Activated CD4-positive, alpha-beta T cell treated with anti-CD3 and anti-CD28 coated beads, Interleukin-2, amount 10 ng/mL, durations not matched to agents 24 days and 14 days (primary cell): ENCODE data around the gene CYP4F22. TPM values are rescaled to one million over a fixed set of nuclear protein-coding genes. Genes with fewer than 3 reads are reported as not detected.

Experiments used
- DNase-seq: peaks from one replicate; pipeline ENCODE4 v3.0.0; 2022
- H3K27ac Mint-ChIP-seq: one replicate; pipeline ENCODE4 v1.8.0; 2022; ENCODE audit warnings: mild to moderate bottlenecking, mixed read lengths
- H3K27me3 Mint-ChIP-seq: one replicate; pipeline ENCODE4 v1.8.0; 2022; ENCODE audit warnings: mixed read lengths
- H3K36me3 Mint-ChIP-seq: one replicate; pipeline ENCODE4 v1.8.0; 2022; ENCODE audit warnings: low read depth, mild to moderate bottlenecking, mixed read lengths
- H3K4me1 Mint-ChIP-seq: one replicate; pipeline ENCODE4 v1.8.0; 2021; ENCODE audit warnings: mixed read lengths
- H3K4me3 Mint-ChIP-seq: one replicate; pipeline ENCODE4 v1.8.0; 2022; ENCODE audit warnings: mild to moderate bottlenecking, moderate library complexity, mixed read lengths
- H3K9me3 Mint-ChIP-seq: one replicate; pipeline ENCODE4 v1.8.0; 2021; ENCODE audit warnings: mixed read lengths
- intact Hi-C: fragments of 100-400 bp; cut with micrococcal nuclease; formaldehyde crosslinking; loops from one replicate; pipeline ENCODE4 v1.15.1; 2023
- total RNA-seq: library from RNA; stranded (reverse); gene quantifications from 2 replicates; pipeline ENCODE4 v1.2.3, GENCODE V29; 2022

Gene CYP4F22
- total RNA-seq, 1 donor from 2014 or later: 0.12 TPM

DNA sequence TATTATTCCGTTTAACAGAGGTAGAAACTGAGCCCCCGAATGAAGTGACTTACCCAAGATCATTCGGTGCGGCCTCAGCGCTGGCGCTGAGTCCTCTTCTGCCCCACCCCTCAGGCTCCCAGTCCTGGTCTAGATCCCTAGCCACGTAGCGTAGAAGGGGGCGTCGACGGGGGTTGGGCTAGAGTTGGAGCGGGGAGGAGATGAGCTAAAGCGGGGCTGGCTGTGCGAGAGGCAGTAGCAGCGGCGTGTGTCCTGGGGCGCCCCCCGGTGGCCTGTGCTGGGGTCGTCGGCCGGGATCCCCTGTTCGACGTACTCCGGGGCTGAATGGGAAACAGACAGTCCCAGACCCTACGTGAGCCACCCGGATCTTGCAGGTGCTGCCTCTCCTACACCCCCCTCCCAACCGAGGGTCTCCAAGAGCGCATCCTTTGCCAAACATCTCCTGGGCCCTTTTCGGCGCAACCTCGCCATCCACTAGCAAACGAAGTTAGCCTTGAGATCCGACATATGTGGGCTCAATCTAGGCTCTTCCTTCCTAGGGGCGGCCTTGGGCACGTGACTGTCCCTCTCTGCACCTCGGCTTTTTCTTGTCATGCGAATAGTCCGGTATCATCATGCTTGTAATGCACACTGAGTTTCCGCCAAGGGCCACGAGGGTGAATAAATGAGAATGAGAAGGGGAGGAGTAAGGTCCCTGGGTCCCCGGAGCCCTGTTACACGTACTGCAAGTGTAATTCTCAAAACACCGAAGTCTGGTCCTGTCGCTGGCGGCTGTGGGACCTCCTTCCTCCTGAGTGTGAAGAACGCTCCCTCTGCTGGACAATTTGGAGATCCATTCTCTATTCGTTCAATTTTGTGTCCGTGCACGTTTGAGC lies 47.7 kb downstream of the CYP4F22 start:
- Mint-ChIP-seq H3K4me3 (peak overlapping the region; percentile 85), H3K27me3 (peaks cover 9% of the 10 kb centered on the region), H3K36me3 (no peaks in the 10 kb centered on the region), H3K27ac (peak overlapping the region; percentile 88), H3K4me1 (peaks cover 21% of the 10 kb centered on the region), H3K9me3 (no peaks in the 10 kb centered on the region)
- peak; percentile 99 for DNase-seq
- intact Hi-C loops: loop anchor here (1.0 kb wide), 7 partner anchors 89 to 465 kb away; no protein-coding TSS in a partner anchor

DNA sequence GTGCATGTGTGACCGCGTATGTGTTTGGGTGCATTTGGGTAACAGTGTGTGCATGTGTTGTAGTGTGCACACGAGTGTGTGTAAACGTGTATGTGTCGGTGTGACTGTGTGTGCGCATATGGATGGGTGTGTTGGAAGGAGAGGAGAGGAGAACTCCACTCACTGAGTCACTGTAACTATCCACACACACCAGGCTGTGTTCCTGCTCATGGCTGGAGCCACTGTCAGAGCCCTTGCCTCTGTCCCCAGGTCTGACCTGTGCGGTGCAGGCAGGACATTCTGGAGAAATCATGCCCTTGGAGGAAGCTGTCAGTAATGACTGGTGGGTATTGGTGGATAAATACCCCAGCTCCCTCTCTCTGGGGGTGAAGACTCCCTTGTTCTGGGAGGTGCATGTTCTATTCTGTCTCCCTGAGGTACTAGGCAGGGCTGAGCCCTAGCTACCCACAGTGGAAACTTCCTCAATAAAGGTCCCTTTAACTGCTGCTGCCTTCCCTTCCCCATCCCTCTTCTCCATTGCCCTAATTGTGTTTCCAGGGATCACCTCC lies 48.4 kb downstream of the CYP4F22 start:
- H3K36me3 Mint-ChIP-seq: no peaks in the 10 kb centered on the region
- peak overlapping the region; percentile 85 for H3K4me3 Mint-ChIP-seq
- H3K27ac Mint-ChIP-seq: peak overlapping the region; percentile 88
- H3K27me3 Mint-ChIP-seq: peaks cover 9% of the 10 kb centered on the region
- peaks cover 19% of the 10 kb centered on the region for H3K4me1 Mint-ChIP-seq
- intact Hi-C loops: loop anchor here (1.0 kb wide), 7 partner anchors 89 to 465 kb away; no protein-coding TSS in a partner anchor
- no peak for DNase-seq
- H3K9me3 Mint-ChIP-seq: no peaks in the 10 kb centered on the region

DNA sequence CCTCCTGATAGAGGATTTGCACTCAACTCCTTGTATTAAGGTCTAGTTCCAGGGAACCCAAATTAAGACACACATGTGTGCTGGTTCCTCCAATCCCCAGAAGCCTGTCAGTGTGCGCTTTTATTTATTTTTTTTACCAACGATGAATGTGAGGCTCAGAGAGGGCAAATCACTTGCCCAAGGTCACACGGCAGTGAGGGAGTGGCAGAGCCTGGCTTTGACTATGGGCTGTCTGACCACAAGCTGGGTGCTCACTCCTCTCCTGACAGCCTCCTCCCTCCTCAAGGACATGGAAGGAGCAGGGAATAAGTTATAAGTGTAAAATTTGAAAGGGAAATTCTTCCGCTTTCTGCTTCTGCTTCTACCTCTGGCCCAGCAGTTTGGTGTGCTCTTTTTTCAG lies 48.9 kb downstream of the CYP4F22 start:
- intact Hi-C loops: no loop called here
- Mint-ChIP-seq H3K9me3 (no peaks in the 10 kb centered on the region), H3K36me3 (no peaks in the 10 kb centered on the region), H3K27me3 (peaks cover 8% of the 10 kb centered on the region), H3K27ac (no peak overlapping the region), H3K4me1 (peaks cover 19% of the 10 kb centered on the region), H3K4me3 (no peak overlapping the region)
- DNase-seq: no peak

DNA sequence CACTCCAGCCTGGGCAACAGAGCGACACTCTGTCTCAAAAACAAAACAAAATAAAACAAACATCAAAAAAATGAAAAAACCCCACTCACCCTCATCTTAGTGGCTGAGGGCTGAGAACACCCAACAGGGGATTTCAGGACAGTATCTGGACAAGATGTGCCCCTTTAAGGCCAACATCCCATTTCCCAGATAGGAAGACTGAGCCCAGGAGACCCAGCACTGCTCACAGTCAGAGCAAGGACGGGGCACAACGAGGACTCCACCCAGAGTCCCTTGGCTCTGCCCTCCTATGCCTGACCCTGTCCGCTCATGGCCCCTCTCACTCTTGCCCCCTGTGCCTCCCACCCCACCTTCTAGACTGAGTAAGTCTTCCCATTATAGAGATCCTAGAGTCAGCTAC lies 53.8 kb downstream of the CYP4F22 start:
- Mint-ChIP-seq H3K27me3 (peaks cover 21% of the 10 kb centered on the region), H3K36me3 (no peaks in the 10 kb centered on the region), H3K27ac (no peak overlapping the region), H3K4me3 (no peak overlapping the region), H3K9me3 (no peaks in the 10 kb centered on the region), H3K4me1 (no peaks in the 10 kb centered on the region)
- no peak for DNase-seq
- intact Hi-C loops: no loop called here

DNA sequence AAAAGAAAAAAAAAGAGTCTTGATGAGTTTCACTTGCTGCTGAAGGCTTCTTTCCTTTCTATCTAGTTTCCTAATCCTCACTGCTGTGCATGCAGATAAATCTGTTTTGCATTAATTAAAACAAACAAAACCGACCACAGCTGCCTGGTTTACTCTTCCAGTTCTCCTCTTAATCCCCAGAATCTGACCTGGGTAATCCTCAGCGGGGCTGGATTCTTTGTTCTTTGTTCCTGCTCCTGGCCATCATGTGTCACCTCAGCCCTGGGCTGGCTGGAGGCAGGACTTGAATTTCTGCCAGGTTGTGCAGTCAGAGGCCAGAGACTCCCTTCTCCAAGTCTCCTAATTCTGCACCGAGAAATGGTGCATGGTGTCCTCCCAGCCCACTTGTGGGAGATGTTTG lies 54.5 kb downstream of the CYP4F22 start:
- Mint-ChIP-seq H3K4me3 (no peak overlapping the region), H3K9me3 (no peaks in the 10 kb centered on the region), H3K4me1 (no peaks in the 10 kb centered on the region), H3K27me3 (peaks cover 21% of the 10 kb centered on the region), H3K27ac (no peak overlapping the region), H3K36me3 (no peaks in the 10 kb centered on the region)
- DNase-seq: no peak
- intact Hi-C loops: no loop called here

DNA sequence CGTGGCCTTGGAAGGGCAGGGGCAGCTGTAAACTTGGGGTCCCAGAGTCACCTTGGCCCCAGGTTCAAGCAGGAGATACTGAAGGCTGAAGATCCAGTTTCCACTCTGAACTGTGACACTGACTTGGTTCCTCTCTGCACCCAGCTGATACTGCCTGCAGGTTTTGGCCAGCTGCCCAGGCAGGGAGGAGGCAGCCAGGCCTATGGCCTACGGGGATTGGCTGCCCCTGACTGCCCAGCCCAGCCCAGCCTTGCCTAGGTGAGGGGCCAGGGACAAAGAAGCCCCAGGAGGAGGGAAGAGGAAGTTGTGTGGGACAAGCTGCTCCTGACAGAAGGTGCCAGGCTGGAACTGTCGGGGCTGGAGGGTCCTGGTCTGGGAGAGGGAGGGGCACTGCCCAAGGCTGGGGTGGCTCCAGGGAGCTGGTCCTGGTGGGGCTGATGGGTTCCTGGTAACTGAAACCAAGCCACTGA lies 55.0 kb downstream of the CYP4F22 start:
- intact Hi-C loops: no loop called here
- no peaks in the 10 kb centered on the region for H3K36me3 Mint-ChIP-seq

DNA sequence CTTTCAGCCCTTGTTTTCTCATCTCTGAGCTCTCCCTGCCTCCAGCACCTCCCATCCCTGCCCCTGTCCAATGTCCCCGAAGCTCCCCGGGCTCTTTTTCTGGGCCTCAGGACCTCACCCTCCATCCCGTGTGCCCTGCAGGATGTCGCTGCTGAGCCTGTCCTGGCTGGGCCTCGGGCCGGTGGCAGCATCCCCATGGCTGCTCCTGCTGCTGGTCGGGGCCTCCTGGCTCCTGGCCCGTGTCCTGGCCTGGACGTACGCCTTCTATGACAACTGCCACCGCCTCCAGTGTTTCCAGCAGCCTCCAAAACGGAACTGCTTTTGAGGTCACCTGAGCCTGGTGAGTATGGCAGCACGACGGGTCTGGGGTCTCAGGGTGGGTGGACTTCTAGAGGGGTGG lies 55.6 kb downstream of the CYP4F22 start:
- Mint-ChIP-seq H3K36me3 (no peaks in the 10 kb centered on the region), H3K4me1 (no peaks in the 10 kb centered on the region), H3K27ac (no peak overlapping the region), H3K27me3 (peaks cover 25% of the 10 kb centered on the region), H3K4me3 (no peak overlapping the region), H3K9me3 (no peaks in the 10 kb centered on the region)
- intact Hi-C loops: no loop called here
- no peak for DNase-seq

More for the DNA sequence above, 55.0 kb downstream of the CYP4F22 start:
- no peaks in the 10 kb centered on the region for H3K9me3 Mint-ChIP-seq
- H3K27ac Mint-ChIP-seq: no peak overlapping the region
- H3K27me3 Mint-ChIP-seq: peaks cover 23% of the 10 kb centered on the region
- no peak overlapping the region for H3K4me3 Mint-ChIP-seq
- H3K4me1 Mint-ChIP-seq: no peaks in the 10 kb centered on the region
- DNase-seq: no peak

DNA sequence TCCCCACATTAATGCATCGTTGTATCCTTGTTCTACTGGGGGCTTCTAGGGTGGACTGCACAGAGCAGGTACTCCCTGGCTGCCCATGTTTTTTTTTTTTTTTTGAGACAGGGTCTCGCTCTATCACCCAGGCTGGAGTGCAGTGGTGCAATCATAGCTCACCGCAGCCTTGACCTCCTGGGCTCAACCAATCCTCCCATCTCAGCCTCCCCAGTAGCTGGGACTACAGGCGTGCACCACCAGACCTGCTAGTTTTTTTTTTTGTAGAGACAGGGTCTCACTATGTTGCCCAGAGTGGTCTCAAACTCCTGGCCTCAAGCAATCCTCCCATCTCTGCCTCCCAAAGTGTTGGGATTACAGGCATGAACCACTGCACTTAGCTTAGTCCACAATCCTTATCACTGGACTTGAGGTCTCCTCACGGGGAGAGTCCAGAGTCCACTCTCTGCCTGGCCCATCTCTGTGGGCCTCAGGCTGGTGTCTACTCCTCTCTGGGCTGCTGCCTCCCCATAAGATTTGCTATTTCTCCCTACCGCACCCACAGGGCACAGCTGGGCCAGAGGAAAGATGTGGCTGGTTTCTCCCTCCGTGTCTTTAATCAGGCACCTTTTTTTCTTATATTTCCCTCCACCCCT lies 56.3 kb downstream of the CYP4F22 start:
- H3K4me3 Mint-ChIP-seq: no peak overlapping the region
- H3K27me3 Mint-ChIP-seq: peaks cover 29% of the 10 kb centered on the region
- H3K27ac Mint-ChIP-seq: no peak overlapping the region
- DNase-seq: no peak
- intact Hi-C loops: no loop called here
- no peaks in the 10 kb centered on the region for H3K36me3 Mint-ChIP-seq
- H3K4me1 Mint-ChIP-seq: no peaks in the 10 kb centered on the region
- H3K9me3 Mint-ChIP-seq: no peaks in the 10 kb centered on the region

DNA sequence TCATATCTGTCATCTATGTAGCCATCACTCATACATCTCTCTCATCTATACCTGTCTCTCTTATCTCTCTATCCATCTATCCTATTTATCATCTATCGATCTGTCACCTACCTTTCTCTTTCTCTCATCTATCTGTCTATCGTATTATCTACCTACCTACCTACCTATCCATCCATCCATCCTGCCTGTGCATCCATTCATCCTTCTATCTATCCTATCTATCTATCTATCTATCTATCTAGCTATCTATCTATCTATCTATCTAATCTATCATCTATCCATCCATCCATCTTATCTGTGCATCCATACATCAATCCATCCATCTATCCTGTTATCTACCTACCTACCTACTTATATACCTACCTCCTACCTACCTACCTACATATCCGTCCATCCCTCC lies 62.1 kb downstream of the CYP4F22 start:
- Mint-ChIP-seq H3K27ac (no peak overlapping the region), H3K9me3 (no peaks in the 10 kb centered on the region), H3K4me1 (no peaks in the 10 kb centered on the region), H3K36me3 (no peaks in the 10 kb centered on the region), H3K27me3 (peaks cover 28% of the 10 kb centered on the region), H3K4me3 (no peak overlapping the region)
- no peak for DNase-seq
- intact Hi-C loops: no loop called here

DNA sequence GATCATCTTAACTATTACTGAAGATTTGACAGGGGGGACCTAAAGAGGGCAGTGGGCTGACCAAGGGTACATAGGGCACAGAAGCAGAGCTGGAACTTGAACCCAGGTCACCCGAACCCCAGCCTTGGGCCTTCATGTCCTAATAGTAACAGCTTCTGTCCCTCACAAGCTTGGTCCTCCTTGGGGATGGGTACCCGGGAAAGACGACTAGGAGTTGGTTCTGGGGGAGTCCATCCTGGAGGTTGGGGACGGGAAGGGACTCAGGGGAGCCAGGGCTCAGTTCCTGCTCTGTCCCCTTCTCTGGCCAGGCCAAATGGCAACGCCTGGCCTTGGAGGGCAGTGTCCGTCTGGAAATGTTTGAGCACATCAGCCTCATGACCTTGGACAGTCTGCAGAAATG lies 67.1 kb downstream of the CYP4F22 start:
- Mint-ChIP-seq H3K27me3 (peaks cover 7% of the 10 kb centered on the region), H3K4me1 (no peaks in the 10 kb centered on the region), H3K4me3 (no peak overlapping the region), H3K27ac (no peak overlapping the region), H3K36me3 (no peaks in the 10 kb centered on the region), H3K9me3 (no peaks in the 10 kb centered on the region)
- no peak for DNase-seq
- intact Hi-C loops: no loop called here

DNA sequence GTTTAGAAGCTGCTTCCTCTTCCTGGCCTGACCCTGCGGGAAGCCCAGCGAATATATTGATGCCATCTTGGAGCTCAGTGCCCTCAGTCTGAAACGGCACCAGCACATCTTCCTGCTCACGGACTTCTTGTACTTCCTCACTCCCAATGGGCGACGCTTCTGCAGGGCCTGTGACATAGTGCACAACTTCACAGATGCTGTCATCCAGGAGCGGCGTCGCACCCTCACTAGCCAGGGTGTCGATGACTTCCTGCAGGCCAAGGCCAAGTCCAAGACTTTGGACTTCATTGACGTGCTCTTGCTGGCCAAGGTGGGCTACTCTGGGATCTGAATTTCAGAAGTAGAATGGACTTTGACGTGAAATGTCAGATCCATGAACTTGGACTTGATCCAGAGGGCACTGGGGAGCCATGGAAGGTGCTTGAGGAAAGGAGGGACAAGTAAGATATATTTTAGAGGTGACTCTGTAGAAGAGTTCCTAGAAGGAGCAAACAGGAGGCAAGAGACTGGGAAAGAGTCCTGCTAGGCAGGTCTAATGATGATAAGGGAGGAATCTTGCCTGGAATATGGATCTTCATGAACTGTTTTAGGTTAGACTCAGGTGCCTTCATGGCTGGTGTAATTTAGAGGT lies 68.3 kb downstream of the CYP4F22 start:
- no peaks in the 10 kb centered on the region for H3K4me1 Mint-ChIP-seq
- no peaks in the 10 kb centered on the region for H3K9me3 Mint-ChIP-seq
- no peaks in the 10 kb centered on the region for H3K36me3 Mint-ChIP-seq
- H3K27me3 Mint-ChIP-seq: peaks cover 8% of the 10 kb centered on the region
- H3K4me3 Mint-ChIP-seq: no peak overlapping the region
- DNase-seq: no peak
- intact Hi-C loops: no loop called here
- no peak overlapping the region for H3K27ac Mint-ChIP-seq

DNA sequence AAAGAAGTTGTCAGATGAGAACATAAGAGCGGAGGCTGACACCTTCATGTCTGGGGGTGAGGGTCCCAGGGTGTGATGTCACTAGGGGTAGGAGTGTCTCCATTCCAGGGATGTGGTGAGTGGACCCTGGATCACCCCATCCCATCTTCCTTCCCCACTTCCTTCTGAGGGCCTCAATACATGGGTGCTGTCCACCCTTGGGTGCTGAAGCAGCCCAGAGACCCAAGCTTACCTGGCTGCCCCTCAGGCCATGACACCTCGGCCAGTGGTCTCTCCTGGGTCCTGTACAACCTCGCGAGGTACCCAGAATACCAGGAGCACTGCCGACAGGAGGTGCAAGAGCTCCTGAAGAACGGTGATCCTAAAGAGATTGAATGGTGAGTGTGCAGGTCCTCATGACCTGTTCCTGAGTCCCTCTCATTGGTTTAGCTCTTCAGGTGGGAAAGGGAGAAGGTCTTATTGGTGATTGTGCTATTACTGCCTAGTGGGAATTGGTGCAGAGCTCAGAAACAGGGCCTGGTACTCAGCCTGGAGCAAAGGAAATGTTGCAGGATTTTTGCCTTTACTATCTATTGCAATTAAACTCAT lies 69.0 kb downstream of the CYP4F22 start:
- intact Hi-C loops: no loop called here
- no peaks in the 10 kb centered on the region for H3K36me3 Mint-ChIP-seq
- no peak for DNase-seq
- no peak overlapping the region for H3K27ac Mint-ChIP-seq
- no peaks in the 10 kb centered on the region for H3K4me1 Mint-ChIP-seq
- H3K27me3 Mint-ChIP-seq: peaks cover 8% of the 10 kb centered on the region
- H3K9me3 Mint-ChIP-seq: no peaks in the 10 kb centered on the region
- H3K4me3 Mint-ChIP-seq: no peak overlapping the region

DNA sequence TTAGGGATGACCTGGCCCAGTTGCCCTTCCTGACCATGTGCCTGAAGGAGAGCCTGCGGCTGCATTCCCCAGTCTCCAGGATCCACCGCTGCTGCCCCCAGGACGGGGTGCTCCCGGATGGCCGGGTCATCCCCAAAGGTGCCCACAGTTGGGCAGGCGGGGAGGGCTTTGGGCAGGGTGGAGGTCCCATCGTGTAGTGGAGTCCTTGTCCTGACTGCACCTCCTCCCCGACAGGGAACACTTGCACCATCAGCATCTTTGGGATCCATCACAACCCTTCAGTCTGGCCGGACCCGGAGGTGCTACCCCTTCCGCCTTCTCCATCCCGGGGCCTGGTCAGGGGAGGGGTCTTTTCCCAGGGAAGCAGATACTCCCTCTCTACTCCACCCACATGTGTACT lies 75.0 kb downstream of the CYP4F22 start:
- Mint-ChIP-seq H3K4me1 (peaks cover 2% of the 10 kb centered on the region), H3K4me3 (no peak overlapping the region), H3K27ac (no peak overlapping the region), H3K9me3 (no peaks in the 10 kb centered on the region), H3K36me3 (no peaks in the 10 kb centered on the region), H3K27me3 (peaks cover 8% of the 10 kb centered on the region)
- DNase-seq: no peak
- intact Hi-C loops: no loop called here
